Hematopoietic multipotent progenitor cell treated with erythropoietin and hydrocortisone succinate and interleukin-3 and kit ligand, for 8 days (in vitro differentiated cells): ENCODE measurements around the gene TCF12.

Experiments used
- DNase-seq: peaks from one replicate; pipeline ENCODE4 v3.0.0-alpha.2; 2015

TCF12 gene

GRCh38 chr15:57278439-57278838, 360.0 kb downstream of the TCF12 start:
- DNase-seq: no peak

- no peak for DNase-seq
Observed at GRCh38 chr15:57280464-57280863, 362.0 kb downstream of the TCF12 start.

DNA sequence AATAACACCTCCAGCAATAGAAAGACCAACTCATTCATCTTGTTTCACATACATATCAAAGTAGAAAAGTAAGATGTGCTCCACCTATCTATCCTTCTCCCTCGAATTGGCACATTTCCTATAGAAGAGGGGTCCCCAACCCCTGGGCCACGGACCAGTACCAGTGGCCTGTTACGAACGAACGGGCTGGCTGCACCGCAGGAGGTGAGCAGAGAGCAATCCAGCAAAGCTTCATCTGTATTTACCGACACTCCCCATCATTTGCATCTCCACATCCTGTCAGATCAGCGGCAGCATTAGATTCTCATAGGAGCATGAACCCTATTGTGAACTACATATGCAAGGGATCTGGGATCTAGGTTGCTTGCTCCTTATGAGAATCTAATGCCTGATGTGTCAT, 362.9 kb downstream of the TCF12 start:
- DNase-seq: no peak

GRCh38 chr15:57282686-57283085, 364.2 kb downstream of the TCF12 start:
- DNase-seq: no peak

GRCh38 chr15:57283774-57284503, 365.5 kb downstream of the TCF12 start:
- DNase-seq: peak; percentile 18

DNA sequence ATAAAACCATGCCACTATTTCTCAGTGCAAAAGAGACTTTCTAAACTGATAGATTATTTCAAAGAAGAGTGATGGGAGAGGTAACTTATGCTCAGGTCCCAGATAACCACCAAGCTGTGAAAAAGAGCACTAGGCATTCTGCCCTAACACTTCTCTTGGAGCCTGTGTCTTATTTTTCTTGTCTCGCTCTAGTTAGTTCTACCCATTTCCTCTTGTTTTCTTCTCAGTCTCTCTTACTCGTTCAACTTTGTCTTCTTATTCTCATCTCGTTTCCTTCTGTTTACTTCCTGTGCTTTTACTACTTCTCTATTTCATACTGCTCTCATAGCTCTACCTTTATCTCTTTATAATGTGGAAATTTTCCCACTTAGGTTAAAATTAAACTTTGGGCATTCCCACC, 366.1 kb downstream of the TCF12 start:
- no peak for DNase-seq

- no peak for DNase-seq
Observed at GRCh38 chr15:57285386-57285785, 366.9 kb downstream of the TCF12 start.

GRCh38 chr15:57286446-57287122, 368.1 kb downstream of the TCF12 start:
- no peak for DNase-seq

DNA sequence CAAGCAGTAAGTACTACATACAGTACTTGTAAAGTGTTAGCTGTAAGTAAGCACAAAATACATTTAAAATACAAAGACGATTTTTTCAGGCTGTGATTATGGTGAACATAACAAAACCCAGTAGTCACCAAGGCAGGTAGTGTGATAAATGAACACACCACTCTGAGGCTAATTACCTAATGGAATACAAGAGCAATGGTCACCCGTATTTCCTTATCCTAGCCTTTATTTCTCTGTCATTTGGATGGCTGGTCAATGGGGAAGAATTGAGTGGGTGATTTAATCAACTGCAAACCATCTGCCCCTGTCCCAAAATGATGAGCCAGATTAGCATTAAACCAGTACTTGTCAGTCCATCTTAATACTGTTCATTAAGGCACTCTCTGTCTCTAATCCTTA, 368.7 kb downstream of the TCF12 start:
- no peak for DNase-seq

GRCh38 chr15:57288926-57289580, 370.6 kb downstream of the TCF12 start:
- DNase-seq: no peak

DNA sequence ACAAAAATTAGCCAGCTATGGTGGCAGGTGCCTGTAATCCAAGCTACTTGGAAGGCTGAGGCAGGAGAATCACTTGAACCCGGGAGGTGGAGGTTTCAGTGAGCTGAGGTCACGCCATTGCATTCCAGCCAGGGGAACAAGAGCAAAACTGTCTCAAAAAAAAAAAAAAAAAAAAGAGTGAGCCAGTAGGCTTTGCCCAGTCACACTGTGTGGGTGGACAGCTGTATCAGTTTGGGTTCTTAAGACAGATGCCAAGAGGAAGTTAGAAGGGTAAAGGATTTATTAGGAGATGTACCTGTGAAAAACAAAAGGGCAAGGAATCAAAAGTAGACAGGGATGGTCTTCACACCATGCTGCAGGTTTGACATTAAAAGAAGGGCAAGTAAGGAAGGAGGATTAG, 371.7 kb downstream of the TCF12 start:
- DNase-seq: no peak

GRCh38 chr15:57290826-57291225, 372.4 kb downstream of the TCF12 start:
- no peak for DNase-seq

- no peak for DNase-seq
Observed at GRCh38 chr15:57296473-57297162, 378.2 kb downstream of the TCF12 start.

- DNase-seq: no peak
Observed at GRCh38 chr15:57297163-57297593, 378.7 kb downstream of the TCF12 start.

DNA sequence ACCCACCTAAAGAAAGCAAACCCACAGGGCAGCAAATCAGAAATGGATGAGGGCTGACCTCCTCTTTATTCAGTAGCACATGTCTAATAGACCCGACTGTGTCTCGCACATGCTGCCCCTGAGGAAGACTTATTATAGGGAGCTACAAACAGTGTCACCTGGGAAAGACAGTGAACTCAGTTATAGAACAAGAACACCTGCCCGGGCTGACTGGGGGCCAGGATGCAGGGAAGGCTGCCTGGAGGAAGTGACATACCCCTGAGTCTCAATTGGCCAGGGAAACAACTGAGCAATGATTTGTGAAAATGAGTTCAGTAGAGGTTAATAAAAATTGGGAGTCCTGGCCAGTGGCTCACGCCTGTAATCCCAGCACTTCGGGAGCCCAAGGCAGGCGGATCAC, 379.2 kb downstream of the TCF12 start:
- no peak for DNase-seq

DNA sequence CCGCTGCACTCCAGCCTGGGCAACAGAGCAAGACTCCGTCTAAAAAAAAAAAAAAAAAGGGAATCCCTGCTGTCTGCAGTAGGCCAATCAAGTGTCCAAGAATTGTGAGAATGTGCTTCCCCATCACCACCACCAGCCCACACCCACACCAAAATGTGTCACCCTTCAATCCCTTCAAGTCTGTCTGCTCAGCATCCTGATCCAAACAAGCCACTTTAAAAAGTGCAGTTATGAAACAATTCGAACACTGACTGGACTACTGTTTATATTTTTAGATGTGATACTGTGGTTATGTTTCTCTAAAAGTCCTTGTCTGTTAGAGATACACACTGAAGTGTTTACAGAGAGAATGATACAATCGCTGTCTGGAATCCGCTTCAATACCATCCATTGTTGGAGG, 379.8 kb downstream of the TCF12 start:
- DNase-seq: no peak

- no peak for DNase-seq
Observed at GRCh38 chr15:57298843-57299550, 380.6 kb downstream of the TCF12 start.

GRCh38 chr15:57301307-57301706, 382.9 kb downstream of the TCF12 start:
- DNase-seq: no peak

- DNase-seq: no peak
Observed at GRCh38 chr15:57302640-57303257, 384.3 kb downstream of the TCF12 start.

- no peak for DNase-seq
Observed at GRCh38 chr15:57305009-57305408, 386.6 kb downstream of the TCF12 start.

GRCh38 chr15:57306161-57306943, 387.9 kb downstream of the TCF12 start:
- DNase-seq: peak; percentile 79
